Liver (tissue), 9 donors: ENCODE data around the gene NRIP2. TPM values are rescaled to one million over a fixed set of nuclear protein-coding genes. Genes with fewer than 3 reads are reported as not detected.
A peak's percentile ranks its signal among the peaks of the same experiment; 100 is the strongest.

Experiments
- DNase-seq: peaks from one replicate; pipeline ENCODE4 v3.0.0-alpha.2; 2017; ENCODE audit warnings: low spot score
- H3K27ac ChIP-seq, 2 donors: one replicate each; pipeline ENCODE4 v1.7.0; 2013; ENCODE audit warnings: inconsistent platforms in 2 of 2, low read length in 2 of 2, control low read depth in 1 of 2, low read depth in 1 of 2, mild to moderate bottlenecking in 1 of 2
- H3K27me3 ChIP-seq, 4 donors: one replicate each; pipeline versions ENCODE4 v1.6.1 to v1.7.0; 2013; ENCODE audit warnings: low read length in 3 of 4, inconsistent platforms in 1 of 4, mild to moderate bottlenecking in 1 of 4, moderate library complexity in 1 of 4; ENCODE audit not compliant: control insufficient read depth in 4 of 4, insufficient read depth in 4 of 4
- H3K36me3 ChIP-seq, 4 donors: one replicate each; pipeline versions ENCODE4 v1.6.1 to v1.7.0; 2013; ENCODE audit warnings: low read length in 3 of 4, mild to moderate bottlenecking in 3 of 4, low read depth in 1 of 4, moderate library complexity in 1 of 4; ENCODE audit not compliant: control insufficient read depth in 4 of 4, insufficient read depth in 3 of 4
- H3K4me1 ChIP-seq, 4 donors: one replicate each; pipeline versions ENCODE4 v1.6.1 to v1.7.0; 2013; ENCODE audit warnings: low read length in 3 of 4, mild to moderate bottlenecking in 3 of 4, moderate library complexity in 1 of 4; ENCODE audit not compliant: control insufficient read depth in 4 of 4, insufficient read depth in 4 of 4
- H3K4me3 ChIP-seq, 3 donors: one replicate each; pipeline versions ENCODE4 v1.6.1 to v1.7.0; 2013; ENCODE audit warnings: low read length in 3 of 3, control low read depth in 1 of 3, low read depth in 1 of 3, mild to moderate bottlenecking in 1 of 3
- H3K9ac ChIP-seq, 2 donors: one replicate each; pipeline ENCODE4 v1.7.0; 2013; ENCODE audit warnings: low read length in 2 of 2, mild to moderate bottlenecking in 2 of 2, moderate library complexity in 2 of 2, control low read depth in 1 of 2, low read depth in 1 of 2
- H3K9me3 ChIP-seq, 4 donors: one replicate each; pipeline versions ENCODE4 v1.6.1 to v1.7.0; 2013; ENCODE audit warnings: low read length in 3 of 4; ENCODE audit not compliant: control insufficient read depth in 4 of 4
- HNF4G ChIP-seq: IDR thresholded peaks from 2 replicates; pipeline ENCODE4 v1.6.1; 2016; ENCODE audit warnings: antibody characterized with exemption
- JUND ChIP-seq, 2 donors: IDR thresholded peaks; 2 replicates each; pipeline ENCODE4 v1.6.1; 2016; ENCODE audit warnings: antibody characterized with exemption in 2 of 2
- RAD21 ChIP-seq, 2 donors: IDR thresholded peaks; 2 replicates each; pipeline ENCODE4 v1.6.1; 2016; ENCODE audit warnings: antibody characterized with exemption in 2 of 2, mild to moderate bottlenecking in 2 of 2
- SP1 ChIP-seq: IDR thresholded peaks from 2 replicates; pipeline ENCODE4 v1.6.1; 2018; ENCODE audit warnings: antibody characterized with exemption, mild to moderate bottlenecking
- TAF1 ChIP-seq: conservative IDR thresholded peaks from 2 replicates; pipeline ENCODE4 v1.6.1; 2016; ENCODE audit warnings: antibody characterized with exemption, mild to moderate bottlenecking
- YY1 ChIP-seq: IDR thresholded peaks from 2 replicates; pipeline ENCODE4 v1.6.1; 2016; ENCODE audit warnings: antibody characterized with exemption, mild to moderate bottlenecking
- WGBS: extraction: QIAGEN DNeasy Blood & Tissue Kit; methylation state at CpG from one replicate; pipeline ENCODE4 v1.1.7; 2013; 5-methylcytosine and 5-hydroxymethylcytosine counted together
- polyA plus RNA-seq, 2 donors: library from polyadenylated mRNA; stranded (reverse) in 1 of 2; unstranded in 1 of 2; fragments of 200-250 nt in 1 of 2; fragments of >200 nt in 1 of 2; fragmentation: Nextera tagmentation in 1 of 2; extraction: Ambion mirVana in 1 of 2; gene quantifications; one replicate each; pipeline versions ENCODE4 v1.2.1 to v1.2.3, GENCODE V29; 2013 to 2015
- total RNA-seq, 2 donors: library from RNA; depleted of rRNA; stranded (reverse); fragments of >200 nt; gene quantifications; one replicate each; pipeline ENCODE4 v1.2.3, GENCODE V29; 2014
- TF ChIP-seq, protein P1 (sequence below): IDR thresholded peaks from 2 replicates; pipeline ENCODE4 v1.6.1; 2016; ENCODE audit warnings: antibody characterized with exemption
- TF ChIP-seq, protein P2 (sequence below): IDR thresholded peaks from 2 replicates; pipeline ENCODE4 v1.6.1; 2016; ENCODE audit warnings: antibody characterized with exemption
- TF ChIP-seq, protein P3 (sequence below): IDR thresholded peaks from 2 replicates; pipeline ENCODE4 v1.6.1; 2016; ENCODE audit warnings: antibody characterized with exemption, mild to moderate bottlenecking
- TF ChIP-seq, protein P4 (sequence below): IDR thresholded peaks from 2 replicates; pipeline ENCODE4 v1.6.1; 2016; ENCODE audit warnings: antibody characterized with exemption
- donor health status: healthy.
- donor health status: healthy.
- donor health status: healthy.
- donor health status: healthy.
- donor health status: healthy.

The NRIP2 gene
- total and polyA plus RNA-seq, 4 donors: 0.19 to 0.46 (median 0.23) TPM

DNA sequence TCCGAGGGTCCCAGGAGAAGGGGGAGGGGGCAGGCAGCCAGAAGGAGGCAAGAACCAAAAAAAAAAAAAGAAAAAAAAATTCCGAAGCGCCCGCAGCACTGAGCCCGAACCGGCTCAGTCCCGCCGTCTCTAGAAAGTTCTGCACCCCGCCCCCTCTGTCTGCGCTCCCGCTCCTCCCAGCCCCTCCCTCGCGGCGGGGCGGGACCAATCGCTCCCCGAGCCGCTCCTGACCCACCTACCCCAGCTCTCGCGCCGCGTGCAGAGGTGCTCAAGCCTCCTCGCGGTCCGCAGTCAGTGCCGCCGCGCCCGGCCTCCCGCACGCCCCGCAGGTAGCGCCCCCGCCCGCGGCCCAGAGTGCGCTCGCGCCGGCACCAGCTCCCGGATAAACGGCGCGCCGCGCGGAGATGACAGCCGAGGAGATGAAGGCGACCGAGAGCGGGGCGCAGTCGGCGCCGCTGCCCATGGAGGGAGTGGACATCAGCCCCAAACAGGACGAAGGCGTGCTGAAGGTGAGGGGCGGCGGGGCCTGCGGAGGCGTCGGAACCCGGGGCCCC, 40.0 kb downstream of the NRIP2 start, which contains the start of gene FKBP4:
TSS of gene FKBP4 (plus strand) at position 235 of the 554 bp plus-strand sequence. CDS start at position 405, 170 bp downstream.
- DNase-seq: peak; percentile 94
- Histone ChIP-seq H3K27ac (peak within 1 kb of the TSS; percentile 83 to 84), H3K27me3 (no peaks in the 10 kb centered on the region), H3K9ac (peak within 1 kb of the TSS; percentile 58 to 75), H3K9me3 (no peaks in the 10 kb centered on the region), H3K4me1 (peaks cover 4 to 31% (median 20%) of the 10 kb centered on the region in 4 donors), H3K4me3 (peak within 1 kb of the TSS; percentile 79 to 93 (median 87)), H3K36me3 (peaks cover 3 to 24% (median 21%) of the 10 kb centered on the region in 4 donors)
- no peak for TF ChIP-seq HNF4G
- TF ChIP-seq JUND (IDR thresholded peaks at IDR 0.05): no peak
- TF ChIP-seq YY1: peak; percentile 81
- TF ChIP-seq, protein P1, sequence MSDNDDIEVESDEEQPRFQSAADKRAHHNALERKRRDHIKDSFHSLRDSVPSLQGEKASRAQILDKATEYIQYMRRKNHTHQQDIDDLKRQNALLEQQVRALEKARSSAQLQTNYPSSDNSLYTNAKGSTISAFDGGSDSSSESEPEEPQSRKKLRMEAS: peak; percentile 32
- under 1% methylated on average over 63 of the region's 63 CpGs for WGBS

DNA sequence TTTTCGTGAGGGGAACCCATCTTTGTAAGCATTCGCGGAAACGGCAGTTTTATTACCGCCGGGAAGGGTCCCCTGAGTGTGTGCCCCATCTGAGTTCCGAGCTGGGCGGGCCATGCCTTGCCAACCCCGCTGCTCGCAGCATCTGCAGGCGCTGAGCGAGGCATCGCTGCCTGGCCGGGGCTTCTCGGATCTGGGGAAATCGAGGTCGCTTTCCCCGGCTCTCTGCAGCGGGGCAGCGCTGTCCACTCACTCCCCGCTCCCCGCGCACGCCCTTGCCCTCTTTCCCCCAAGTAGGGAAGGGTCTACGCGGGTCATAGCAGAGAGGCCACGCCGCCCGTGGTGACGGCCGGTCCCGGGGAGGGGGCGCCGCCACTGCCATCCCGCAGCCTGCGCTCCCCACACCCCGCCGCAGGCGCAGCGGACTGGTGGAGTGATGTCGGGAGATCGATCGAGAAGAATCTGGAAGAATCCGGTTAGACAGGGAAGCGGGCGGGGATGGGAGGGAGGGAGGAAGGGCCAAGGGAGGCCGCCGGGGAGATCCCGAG, 40.6 kb downstream of the NRIP2 start:
- Histone ChIP-seq H3K27me3 (no peaks in the 10 kb centered on the region), H3K4me3 (peak overlapping the region; percentile 45 to 79 (median 69)), H3K27ac (peak overlapping the region; percentile 75 to 84), H3K9me3 (no peaks in the 10 kb centered on the region), H3K4me1 (peaks cover 4 to 31% (median 20%) of the 10 kb centered on the region in 4 donors), H3K36me3 (peaks cover 3 to 19% (median 16%) of the 10 kb centered on the region in 4 donors), H3K9ac (peak overlapping the region; percentile 58 to 69)
- TF ChIP-seq, protein P2, sequence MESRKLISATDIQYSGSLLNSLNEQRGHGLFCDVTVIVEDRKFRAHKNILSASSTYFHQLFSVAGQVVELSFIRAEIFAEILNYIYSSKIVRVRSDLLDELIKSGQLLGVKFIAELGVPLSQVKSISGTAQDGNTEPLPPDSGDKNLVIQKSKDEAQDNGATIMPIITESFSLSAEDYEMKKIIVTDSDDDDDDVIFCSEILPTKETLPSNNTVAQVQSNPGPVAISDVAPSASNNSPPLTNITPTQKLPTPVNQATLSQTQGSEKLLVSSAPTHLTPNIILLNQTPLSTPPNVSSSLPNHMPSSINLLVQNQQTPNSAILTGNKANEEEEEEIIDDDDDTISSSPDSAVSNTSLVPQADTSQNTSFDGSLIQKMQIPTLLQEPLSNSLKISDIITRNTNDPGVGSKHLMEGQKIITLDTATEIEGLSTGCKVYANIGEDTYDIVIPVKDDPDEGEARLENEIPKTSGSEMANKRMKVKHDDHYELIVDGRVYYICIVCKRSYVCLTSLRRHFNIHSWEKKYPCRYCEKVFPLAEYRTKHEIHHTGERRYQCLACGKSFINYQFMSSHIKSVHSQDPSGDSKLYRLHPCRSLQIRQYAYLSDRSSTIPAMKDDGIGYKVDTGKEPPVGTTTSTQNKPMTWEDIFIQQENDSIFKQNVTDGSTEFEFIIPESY: no peak
- no peak for TF ChIP-seq RAD21 (IDR thresholded peaks at IDR 0.05)
- TF ChIP-seq SP1: no peak
- TF ChIP-seq, protein P1: no peak
- TF ChIP-seq, protein P3, sequence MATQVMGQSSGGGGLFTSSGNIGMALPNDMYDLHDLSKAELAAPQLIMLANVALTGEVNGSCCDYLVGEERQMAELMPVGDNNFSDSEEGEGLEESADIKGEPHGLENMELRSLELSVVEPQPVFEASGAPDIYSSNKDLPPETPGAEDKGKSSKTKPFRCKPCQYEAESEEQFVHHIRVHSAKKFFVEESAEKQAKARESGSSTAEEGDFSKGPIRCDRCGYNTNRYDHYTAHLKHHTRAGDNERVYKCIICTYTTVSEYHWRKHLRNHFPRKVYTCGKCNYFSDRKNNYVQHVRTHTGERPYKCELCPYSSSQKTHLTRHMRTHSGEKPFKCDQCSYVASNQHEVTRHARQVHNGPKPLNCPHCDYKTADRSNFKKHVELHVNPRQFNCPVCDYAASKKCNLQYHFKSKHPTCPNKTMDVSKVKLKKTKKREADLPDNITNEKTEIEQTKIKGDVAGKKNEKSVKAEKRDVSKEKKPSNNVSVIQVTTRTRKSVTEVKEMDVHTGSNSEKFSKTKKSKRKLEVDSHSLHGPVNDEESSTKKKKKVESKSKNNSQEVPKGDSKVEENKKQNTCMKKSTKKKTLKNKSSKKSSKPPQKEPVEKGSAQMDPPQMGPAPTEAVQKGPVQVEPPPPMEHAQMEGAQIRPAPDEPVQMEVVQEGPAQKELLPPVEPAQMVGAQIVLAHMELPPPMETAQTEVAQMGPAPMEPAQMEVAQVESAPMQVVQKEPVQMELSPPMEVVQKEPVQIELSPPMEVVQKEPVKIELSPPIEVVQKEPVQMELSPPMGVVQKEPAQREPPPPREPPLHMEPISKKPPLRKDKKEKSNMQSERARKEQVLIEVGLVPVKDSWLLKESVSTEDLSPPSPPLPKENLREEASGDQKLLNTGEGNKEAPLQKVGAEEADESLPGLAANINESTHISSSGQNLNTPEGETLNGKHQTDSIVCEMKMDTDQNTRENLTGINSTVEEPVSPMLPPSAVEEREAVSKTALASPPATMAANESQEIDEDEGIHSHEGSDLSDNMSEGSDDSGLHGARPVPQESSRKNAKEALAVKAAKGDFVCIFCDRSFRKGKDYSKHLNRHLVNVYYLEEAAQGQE: peak; percentile 85
- 9% methylated on average over 49 of the region's 49 CpGs for WGBS
- DNase-seq: no peak

DNA sequence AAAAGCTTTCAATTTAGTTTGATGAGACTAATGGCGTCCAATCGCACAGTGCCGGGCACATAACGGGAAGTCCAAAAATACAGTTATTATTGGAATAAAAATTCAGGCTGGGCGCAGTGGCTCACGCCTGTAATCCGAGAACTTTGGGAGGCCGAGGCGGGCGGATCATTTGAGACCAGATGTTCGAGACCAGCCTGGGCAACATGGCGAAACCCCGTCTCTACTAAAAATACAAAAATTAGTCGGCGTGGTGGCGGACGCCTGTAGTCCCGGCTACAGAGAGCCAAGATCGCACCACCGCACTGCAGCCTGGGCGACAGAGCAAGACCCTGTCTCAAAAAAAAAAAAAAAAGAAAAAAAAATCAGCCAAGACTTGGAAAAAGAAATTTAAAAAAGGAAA, 41.3 kb downstream of the NRIP2 start:
- H3K4me3 ChIP-seq: no peak overlapping the region
- peaks cover 4 to 31% (median 20%) of the 10 kb centered on the region in 4 donors for H3K4me1 ChIP-seq
- no peaks in the 10 kb centered on the region for H3K27me3 ChIP-seq
- DNase-seq: no peak
- H3K9me3 ChIP-seq: no peaks in the 10 kb centered on the region
- H3K9ac ChIP-seq: peak overlapping the region in 1 of 2 donors; percentile 69
- no peak for TF ChIP-seq SP1
- TF ChIP-seq, protein P2: no peak
- TF ChIP-seq, protein P3: no peak
- no peak for TF ChIP-seq YY1
- no peak for TF ChIP-seq TAF1
- TF ChIP-seq, protein P4, sequence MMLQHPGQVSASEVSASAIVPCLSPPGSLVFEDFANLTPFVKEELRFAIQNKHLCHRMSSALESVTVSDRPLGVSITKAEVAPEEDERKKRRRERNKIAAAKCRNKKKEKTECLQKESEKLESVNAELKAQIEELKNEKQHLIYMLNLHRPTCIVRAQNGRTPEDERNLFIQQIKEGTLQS: no peak
- TF ChIP-seq JUND (IDR thresholded peaks at IDR 0.05): no peak
- H3K36me3 ChIP-seq: peaks cover 0 to 12% (median 9%) of the 10 kb centered on the region in 4 donors
- WGBS: 91% methylated on average over 21 of the region's 21 CpGs
- H3K27ac ChIP-seq: no peak overlapping the region
